ENCODE measurements around the gene AZU1. TPM values are rescaled to one million over a fixed set of nuclear protein-coding genes. Genes with fewer than 3 reads are reported as not detected.

The AZU1 gene
- total RNA-seq, 1 donor from 2014 or later = 0.41 TPM

DNA sequence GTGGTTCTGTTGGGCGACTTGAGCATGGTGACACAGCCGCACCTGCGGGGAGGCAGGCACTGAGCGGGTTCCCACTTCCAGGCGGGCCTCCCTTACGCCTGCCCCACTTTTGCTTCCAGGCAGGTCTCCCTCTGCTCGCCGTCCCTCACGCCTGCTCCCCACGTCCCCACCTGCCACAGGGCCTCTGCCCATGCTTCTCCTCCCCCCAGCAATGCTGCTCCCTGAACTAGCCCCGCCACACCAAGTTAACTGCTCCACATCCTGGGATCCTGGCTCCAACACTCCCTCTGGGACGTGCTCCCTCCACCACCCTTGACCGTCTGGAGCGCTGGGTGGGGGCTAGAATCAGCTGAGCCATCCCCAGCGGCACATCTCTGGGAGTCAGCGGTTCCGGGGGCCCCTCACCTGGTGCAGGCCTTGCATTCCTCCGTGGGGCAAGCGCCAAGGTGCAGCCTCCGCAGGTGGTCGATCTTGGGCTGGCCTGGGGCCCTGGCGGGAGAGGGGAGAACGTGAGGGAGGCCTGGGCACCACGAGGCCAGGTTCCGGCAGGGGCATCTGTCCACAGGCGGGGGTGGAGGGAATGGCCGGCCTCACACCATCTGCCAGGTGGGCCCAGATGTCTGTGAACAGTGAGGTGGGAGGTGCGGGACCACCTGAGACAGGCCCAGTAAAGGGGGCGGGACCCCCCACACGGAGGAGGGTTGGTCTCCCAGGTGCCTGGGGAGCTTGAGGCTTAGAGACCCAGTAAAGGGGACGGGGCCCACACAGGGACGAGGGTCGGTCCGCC, 41.0 kb downstream of the AZU1 start:
- Mint-ChIP-seq H3K4me3 (no peak overlapping the region), H3K9me3 (no peaks in the 10 kb centered on the region), H3K27ac (no peak overlapping the region), H3K4me1 (ENCODE audit: unreplicated experiment) (peaks cover 8% of the 10 kb centered on the region), H3K36me3 (peaks cover 12% of the 10 kb centered on the region), H3K27me3 (no peaks in the 10 kb centered on the region)
- TF ChIP-seq, protein P1, sequence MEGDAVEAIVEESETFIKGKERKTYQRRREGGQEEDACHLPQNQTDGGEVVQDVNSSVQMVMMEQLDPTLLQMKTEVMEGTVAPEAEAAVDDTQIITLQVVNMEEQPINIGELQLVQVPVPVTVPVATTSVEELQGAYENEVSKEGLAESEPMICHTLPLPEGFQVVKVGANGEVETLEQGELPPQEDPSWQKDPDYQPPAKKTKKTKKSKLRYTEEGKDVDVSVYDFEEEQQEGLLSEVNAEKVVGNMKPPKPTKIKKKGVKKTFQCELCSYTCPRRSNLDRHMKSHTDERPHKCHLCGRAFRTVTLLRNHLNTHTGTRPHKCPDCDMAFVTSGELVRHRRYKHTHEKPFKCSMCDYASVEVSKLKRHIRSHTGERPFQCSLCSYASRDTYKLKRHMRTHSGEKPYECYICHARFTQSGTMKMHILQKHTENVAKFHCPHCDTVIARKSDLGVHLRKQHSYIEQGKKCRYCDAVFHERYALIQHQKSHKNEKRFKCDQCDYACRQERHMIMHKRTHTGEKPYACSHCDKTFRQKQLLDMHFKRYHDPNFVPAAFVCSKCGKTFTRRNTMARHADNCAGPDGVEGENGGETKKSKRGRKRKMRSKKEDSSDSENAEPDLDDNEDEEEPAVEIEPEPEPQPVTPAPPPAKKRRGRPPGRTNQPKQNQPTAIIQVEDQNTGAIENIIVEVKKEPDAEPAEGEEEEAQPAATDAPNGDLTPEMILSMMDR (conservative IDR thresholded peaks at IDR 0.05) = no peak
- no peak for DNase-seq (ENCODE audit: extremely low spot score, unreplicated experiment)

- no peak for DNase-seq (ENCODE audit: extremely low spot score, unreplicated experiment)
- peaks cover 8% of the 10 kb centered on the region for H3K4me1 Mint-ChIP-seq (ENCODE audit: unreplicated experiment)
- H3K4me3 Mint-ChIP-seq = no peak overlapping the region
- H3K9me3 Mint-ChIP-seq = no peaks in the 10 kb centered on the region
- no peak overlapping the region for H3K27ac Mint-ChIP-seq
- TF ChIP-seq, protein P1 (conservative IDR thresholded peaks at IDR 0.05) = no peak
- H3K27me3 Mint-ChIP-seq = no peaks in the 10 kb centered on the region
- H3K36me3 Mint-ChIP-seq = peaks cover 12% of the 10 kb centered on the region
These were observed 41.9 kb downstream of the AZU1 start for GRCh38 chr19:869245-870177.

DNA sequence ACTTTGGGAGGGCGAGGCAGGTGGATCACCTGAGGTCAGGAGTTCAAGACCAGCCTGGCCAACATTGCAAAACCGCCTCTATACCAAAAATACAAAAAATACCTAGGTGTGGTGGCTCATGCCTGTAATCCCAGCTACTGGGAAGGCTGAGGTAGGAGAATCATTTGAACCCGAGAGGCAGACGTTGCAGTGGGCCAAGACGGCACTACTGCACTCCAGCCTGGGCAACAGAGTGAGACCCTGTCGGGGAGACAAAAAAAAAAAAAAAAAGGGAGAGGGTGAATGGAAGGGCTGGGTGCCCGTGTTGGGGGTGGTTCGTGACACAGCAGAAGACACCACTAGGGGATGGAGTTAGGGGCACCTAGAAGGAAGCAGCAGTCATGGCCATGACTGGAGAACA, 42.7 kb downstream of the AZU1 start:
- Mint-ChIP-seq H3K4me3 (no peak overlapping the region), H3K27ac (no peak overlapping the region), H3K9me3 (no peaks in the 10 kb centered on the region), H3K27me3 (no peaks in the 10 kb centered on the region), H3K36me3 (peaks cover 12% of the 10 kb centered on the region), H3K4me1 (ENCODE audit: unreplicated experiment) (peaks cover 8% of the 10 kb centered on the region)
- no peak for DNase-seq (ENCODE audit: extremely low spot score, unreplicated experiment)
- TF ChIP-seq, protein P1 (conservative IDR thresholded peaks at IDR 0.05) = no peak

DNA sequence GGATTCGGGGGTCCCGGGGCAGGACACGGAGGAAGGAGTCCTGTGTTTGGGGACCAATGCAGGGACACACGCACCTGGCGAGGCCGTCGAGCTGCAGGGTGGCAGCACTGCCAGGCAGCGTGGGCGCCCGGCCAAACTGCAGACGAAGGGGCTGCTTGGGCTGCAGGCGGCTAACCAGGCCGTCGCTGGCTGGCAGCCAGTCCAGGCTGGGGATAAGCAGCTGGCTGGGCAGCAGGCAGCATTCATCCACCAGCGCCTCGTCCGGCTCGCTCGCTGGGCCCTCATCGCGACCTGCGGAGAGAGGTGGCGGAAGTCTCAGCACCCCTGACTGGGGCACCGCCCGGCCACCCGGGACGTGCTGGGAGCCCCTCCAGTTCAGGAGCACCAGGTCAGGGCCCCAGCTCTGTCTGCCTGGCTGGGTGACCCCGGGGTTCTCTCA, 43.3 kb downstream of the AZU1 start:
- Mint-ChIP-seq H3K4me3 (no peak overlapping the region), H3K9me3 (no peaks in the 10 kb centered on the region), H3K4me1 (ENCODE audit: unreplicated experiment) (peaks cover 8% of the 10 kb centered on the region), H3K27me3 (no peaks in the 10 kb centered on the region), H3K36me3 (peaks cover 12% of the 10 kb centered on the region), H3K27ac (peak overlapping the region; percentile 83)
- TF ChIP-seq, protein P1 (conservative IDR thresholded peaks at IDR 0.05) = no peak
- no peak for DNase-seq (ENCODE audit: extremely low spot score, unreplicated experiment)

GRCh38 chr19:871446-872265, 44.0 kb downstream of the AZU1 start:
- peak overlapping the region; percentile 75 for H3K4me3 Mint-ChIP-seq

More at GRCh38 chr19:871446-872265, 44.0 kb downstream of the AZU1 start:
- Mint-ChIP-seq H3K9me3 (no peaks in the 10 kb centered on the region), H3K4me1 (ENCODE audit: unreplicated experiment) (peaks cover 8% of the 10 kb centered on the region), H3K36me3 (peaks cover 12% of the 10 kb centered on the region), H3K27me3 (no peaks in the 10 kb centered on the region), H3K27ac (peak overlapping the region; percentile 83)
- TF ChIP-seq, protein P1 (conservative IDR thresholded peaks at IDR 0.05) = no peak
- DNase-seq (ENCODE audit: extremely low spot score, unreplicated experiment) = no peak
